ENCODE results near the gene CTNNA2. TPM values are rescaled to one million over a fixed set of nuclear protein-coding genes. Genes with fewer than 3 reads are reported as not detected.

The CTNNA2 gene
- total RNA-seq, 2 donors from 2014 or later = not detected

DNA sequence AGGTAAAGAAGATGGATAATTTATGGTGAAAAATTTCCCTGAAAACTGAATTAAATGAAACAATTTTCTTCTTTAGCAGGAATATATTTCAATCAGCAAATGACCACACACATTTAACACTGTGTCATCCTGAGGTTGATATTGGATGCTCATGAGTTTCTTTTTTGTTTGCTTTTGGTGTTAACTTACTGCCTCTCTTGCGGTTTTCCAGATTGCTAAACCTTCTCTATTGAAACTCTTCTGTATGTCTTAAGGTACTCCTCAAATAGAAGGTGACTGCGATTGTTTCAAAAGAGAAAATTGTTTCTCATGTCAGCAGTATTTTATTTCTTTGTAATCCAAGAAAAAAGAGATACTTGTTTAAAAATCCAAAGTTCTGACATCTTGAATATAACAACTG lies 692.6 kb downstream of the CTNNA2 start:
- Histone ChIP-seq H3K4me3 (no peak overlapping the region), H3K9me3 (no peaks in the 10 kb centered on the region), H3K4me1 (no peaks in the 10 kb centered on the region), H3K27ac (no peak overlapping the region), H3K27me3 (no peaks in the 10 kb centered on the region), H3K36me3 (no peaks in the 10 kb centered on the region)
- no peak for DNase-seq (ENCODE audit: low spot score)
- TF ChIP-seq, protein P1, sequence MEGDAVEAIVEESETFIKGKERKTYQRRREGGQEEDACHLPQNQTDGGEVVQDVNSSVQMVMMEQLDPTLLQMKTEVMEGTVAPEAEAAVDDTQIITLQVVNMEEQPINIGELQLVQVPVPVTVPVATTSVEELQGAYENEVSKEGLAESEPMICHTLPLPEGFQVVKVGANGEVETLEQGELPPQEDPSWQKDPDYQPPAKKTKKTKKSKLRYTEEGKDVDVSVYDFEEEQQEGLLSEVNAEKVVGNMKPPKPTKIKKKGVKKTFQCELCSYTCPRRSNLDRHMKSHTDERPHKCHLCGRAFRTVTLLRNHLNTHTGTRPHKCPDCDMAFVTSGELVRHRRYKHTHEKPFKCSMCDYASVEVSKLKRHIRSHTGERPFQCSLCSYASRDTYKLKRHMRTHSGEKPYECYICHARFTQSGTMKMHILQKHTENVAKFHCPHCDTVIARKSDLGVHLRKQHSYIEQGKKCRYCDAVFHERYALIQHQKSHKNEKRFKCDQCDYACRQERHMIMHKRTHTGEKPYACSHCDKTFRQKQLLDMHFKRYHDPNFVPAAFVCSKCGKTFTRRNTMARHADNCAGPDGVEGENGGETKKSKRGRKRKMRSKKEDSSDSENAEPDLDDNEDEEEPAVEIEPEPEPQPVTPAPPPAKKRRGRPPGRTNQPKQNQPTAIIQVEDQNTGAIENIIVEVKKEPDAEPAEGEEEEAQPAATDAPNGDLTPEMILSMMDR (IDR thresholded peaks at IDR 0.05) = no peak

DNA sequence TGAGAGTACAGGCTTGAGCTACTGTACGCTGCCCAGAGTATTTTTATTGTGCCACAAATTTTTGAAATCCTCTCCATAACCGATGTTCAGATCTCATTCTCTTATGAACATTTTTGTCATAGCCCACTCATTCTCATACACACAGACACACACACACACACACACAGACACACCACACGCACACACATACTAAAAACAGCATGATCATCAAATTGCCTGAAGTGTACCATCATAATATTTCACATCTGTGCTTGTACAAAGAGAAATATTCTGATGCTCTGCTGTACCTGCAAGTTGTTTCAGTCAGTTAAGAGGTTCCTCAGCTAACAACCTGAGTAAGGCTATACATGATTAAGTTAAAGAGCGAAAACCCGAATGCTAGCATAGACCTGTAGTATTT lies 696.6 kb downstream of the CTNNA2 start:
- TF ChIP-seq, protein P1 (IDR thresholded peaks at IDR 0.05) = no peak
- Histone ChIP-seq H3K9me3 (no peaks in the 10 kb centered on the region), H3K27me3 (no peaks in the 10 kb centered on the region), H3K27ac (no peak overlapping the region), H3K4me1 (no peaks in the 10 kb centered on the region), H3K36me3 (no peaks in the 10 kb centered on the region), H3K4me3 (no peak overlapping the region)
- no peak for DNase-seq (ENCODE audit: low spot score)

DNA sequence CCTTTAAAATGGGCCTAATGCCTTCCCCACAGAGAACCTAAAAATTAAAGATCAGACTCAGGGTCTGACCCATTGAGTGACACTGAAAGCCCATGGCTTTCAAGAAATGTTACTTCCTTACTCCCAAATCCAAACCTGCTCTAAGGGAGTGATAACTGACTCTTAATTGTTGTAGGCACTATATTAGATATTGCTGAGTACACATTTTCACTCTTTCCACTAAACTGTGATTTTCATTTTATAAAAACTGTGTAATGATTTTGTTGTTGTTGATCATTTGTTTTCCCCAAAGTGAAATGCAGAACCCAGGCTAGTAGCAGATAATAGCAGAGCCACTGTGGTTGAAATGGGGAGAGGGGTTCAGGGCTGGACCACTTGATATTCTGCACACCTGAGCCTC lies 704.6 kb downstream of the CTNNA2 start:
- no peaks in the 10 kb centered on the region for H3K4me1 ChIP-seq
- H3K36me3 ChIP-seq = no peaks in the 10 kb centered on the region
- TF ChIP-seq, protein P1 (IDR thresholded peaks at IDR 0.05) = no peak
- no peaks in the 10 kb centered on the region for H3K27me3 ChIP-seq
- H3K4me3 ChIP-seq = no peak overlapping the region
- no peak for DNase-seq (ENCODE audit: low spot score)
- no peak overlapping the region for H3K27ac ChIP-seq
- H3K9me3 ChIP-seq = peaks cover 0 to 10% of the 10 kb centered on the region in 2 donors

DNA sequence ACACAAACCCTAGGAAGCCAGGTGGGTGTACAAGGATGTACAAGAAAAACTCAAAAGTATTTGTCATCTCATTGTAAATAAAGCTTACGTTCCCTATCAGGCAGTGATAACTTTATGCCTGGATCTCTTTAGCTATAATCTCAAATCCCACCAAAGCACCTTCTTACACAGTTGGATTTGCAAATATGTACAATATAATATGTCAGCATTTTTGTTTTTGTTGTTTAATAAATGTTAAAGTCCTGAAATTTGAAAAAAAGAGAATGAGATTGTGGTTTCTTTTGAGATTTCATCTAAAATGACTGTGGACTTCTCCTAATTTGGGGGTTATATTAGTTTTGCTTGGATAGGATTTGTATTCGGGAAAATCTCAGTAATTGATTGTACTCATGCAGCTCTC lies 709.8 kb downstream of the CTNNA2 start:
- no peaks in the 10 kb centered on the region for H3K9me3 ChIP-seq
- no peak overlapping the region for H3K27ac ChIP-seq
- no peaks in the 10 kb centered on the region for H3K27me3 ChIP-seq
- no peak overlapping the region for H3K4me3 ChIP-seq
- TF ChIP-seq, protein P1 (IDR thresholded peaks at IDR 0.05) = no peak
- no peaks in the 10 kb centered on the region for H3K4me1 ChIP-seq
- no peak for DNase-seq (ENCODE audit: low spot score)
- no peaks in the 10 kb centered on the region for H3K36me3 ChIP-seq

DNA sequence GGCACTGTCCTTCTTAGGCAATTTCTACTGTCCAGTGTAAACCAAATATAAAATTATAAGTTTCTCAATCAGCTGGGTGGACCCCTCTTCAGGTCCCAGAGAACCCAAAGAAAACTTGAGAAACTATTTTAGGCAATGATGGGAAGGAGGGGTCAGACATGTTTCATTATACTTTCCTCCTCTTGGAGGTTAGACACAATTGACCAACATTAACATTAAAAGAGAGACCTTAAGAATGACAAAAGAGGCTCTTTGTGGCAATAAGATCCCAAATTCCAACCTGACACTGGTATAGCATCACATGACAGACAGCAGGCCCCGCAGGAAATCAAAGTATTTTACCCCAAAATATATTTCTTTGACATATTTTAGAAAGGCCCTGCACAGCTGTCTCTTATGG lies 718.6 kb downstream of the CTNNA2 start:
- Histone ChIP-seq H3K9me3 (no peaks in the 10 kb centered on the region), H3K4me1 (no peaks in the 10 kb centered on the region), H3K27ac (no peak overlapping the region), H3K4me3 (no peak overlapping the region), H3K36me3 (no peaks in the 10 kb centered on the region), H3K27me3 (no peaks in the 10 kb centered on the region)
- DNase-seq (ENCODE audit: low spot score) = no peak
- TF ChIP-seq, protein P1 (IDR thresholded peaks at IDR 0.05) = no peak

DNA sequence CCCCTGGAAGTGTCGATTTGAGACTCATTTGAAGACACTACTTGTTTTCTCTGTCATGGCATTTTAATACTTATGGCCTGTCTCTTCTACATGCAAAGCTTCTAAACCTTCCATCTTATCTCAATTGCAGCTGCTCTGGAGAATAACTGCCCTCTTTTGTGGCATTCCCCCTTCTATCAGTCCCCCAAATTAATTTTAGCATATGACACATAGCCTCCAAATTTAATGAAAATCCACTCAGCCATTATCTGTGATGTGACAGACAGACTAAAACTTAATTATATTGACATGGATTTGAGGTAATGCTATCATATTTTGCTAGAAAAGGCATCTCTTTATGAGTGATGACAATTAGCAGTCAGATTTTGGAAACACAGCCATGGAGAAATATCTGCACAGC lies 720.5 kb downstream of the CTNNA2 start:
- Histone ChIP-seq H3K9me3 (no peaks in the 10 kb centered on the region), H3K27ac (no peak overlapping the region), H3K27me3 (no peaks in the 10 kb centered on the region), H3K4me3 (no peak overlapping the region), H3K4me1 (no peaks in the 10 kb centered on the region), H3K36me3 (no peaks in the 10 kb centered on the region)
- no peak for DNase-seq (ENCODE audit: low spot score)
- TF ChIP-seq, protein P1 (IDR thresholded peaks at IDR 0.05) = no peak

All from right atrium auricular region (tissue), 2 donors.